Testis (tissue), 2 donors: ENCODE data around the gene PPP6R3.

Experiments used
- CTCF ChIP-seq, 3 experiments: fragments of 450-650 bp in 2 of 3; fragments of 200-600 bp in 1 of 3; sonication (generic) in 1 of 3; IDR thresholded peaks; one replicate each; pipeline ENCODE4 v1.5.1; 2016 to 2019; ENCODE audit warnings: antibody characterized with exemption in 3 of 3, mild to moderate bottlenecking in 2 of 3, moderate library complexity in 1 of 3
- POLR2A ChIP-seq: fragments of 450-650 bp; IDR thresholded peaks from one replicate; pipeline ENCODE4 v1.6.1; 2017; ENCODE audit warnings: antibody characterized with exemption, mild to moderate bottlenecking, moderate library complexity

GRCh38 chr11:68567553-68567952, 107.0 kb downstream of the PPP6R3 start:
- TF ChIP-seq CTCF (IDR thresholded peaks at IDR 0.05) (no peak), POLR2A (no peak)
